Spleen (tissue), 11 donors: ENCODE results near the gene FGGY. TPM values are rescaled to one million over a fixed set of nuclear protein-coding genes. Genes with fewer than 3 reads are reported as not detected.
A peak's percentile ranks its signal among the peaks of the same experiment; 100 is the strongest.

Experiments
- DNase-seq: peaks from one replicate; pipeline ENCODE4 v3.0.0-alpha.2; 2020
- H3K27ac ChIP-seq, 8 donors: fragments of 200-600 bp; sonication (generic) in 7 of 8; 1 replicate in 4 of 8; 2 replicates in 4 of 8; pipeline versions ENCODE4 v1.5.0 to v1.8.0; 2016 to 2021; ENCODE audit warnings: inconsistent platforms in 4 of 8, mild to moderate bottlenecking in 4 of 8, moderate library complexity in 1 of 8
- H3K27me3 ChIP-seq, 7 donors: fragments of 200-600 bp; sonication (generic) in 6 of 7; replicated peaks in 1 of 7; 1 replicate in 4 of 7; 2 replicates in 3 of 7; pipeline versions ENCODE4 v1.5.0 to v1.8.0; 2016 to 2021; ENCODE audit warnings: inconsistent platforms in 3 of 7, mild to moderate bottlenecking in 1 of 7
- H3K36me3 ChIP-seq, 6 donors: fragments of 200-600 bp; sonication (generic) in 5 of 6; 1 replicate in 4 of 6; 2 replicates in 2 of 6; pipeline versions ENCODE4 v1.5.0 to v1.8.0; 2016 to 2021; ENCODE audit warnings: inconsistent platforms in 2 of 6
- H3K4me1 ChIP-seq, 6 donors: fragments of 200-600 bp; sonication (generic) in 5 of 6; 1 replicate in 3 of 6; 2 replicates in 3 of 6; pipeline versions ENCODE4 v1.5.0 to v1.8.0; 2016 to 2021; ENCODE audit warnings: inconsistent platforms in 3 of 6
- H3K4me3 ChIP-seq, 8 donors: fragments of 200-600 bp; sonication (generic) in 7 of 8; 1 replicate in 4 of 8; 2 replicates in 4 of 8; pipeline versions ENCODE4 v1.5.0 to v1.8.0; 2016 to 2021; ENCODE audit warnings: inconsistent platforms in 4 of 8, mild to moderate bottlenecking in 4 of 8, moderate library complexity in 2 of 8
- H3K9me3 ChIP-seq, 8 donors: fragments of 200-600 bp; sonication (generic) in 7 of 8; 1 replicate in 4 of 8; 2 replicates in 4 of 8; pipeline versions ENCODE4 v1.5.0 to v1.8.0; 2016 to 2021; ENCODE audit warnings: inconsistent platforms in 4 of 8
- CTCF ChIP-seq, 11 experiments: fragments of 200-600 bp in 7 of 11; fragments of 450-650 bp in 4 of 11; sonication (generic) in 4 of 11; IDR thresholded peaks in 8 of 11; conservative IDR thresholded peaks in 3 of 11; 1 replicate in 7 of 11; 2 replicates in 4 of 11; pipeline versions ENCODE4 v1.4.0 to v1.8.0; 2016 to 2021; ENCODE audit warnings: antibody characterized with exemption in 11 of 11, inconsistent platforms in 4 of 11, mild to moderate bottlenecking in 1 of 11
- POLR2A ChIP-seq, 3 donors: fragments of 450-650 bp; IDR thresholded peaks; one replicate each; pipeline ENCODE4 v1.5.1; 2017; ENCODE audit warnings: antibody characterized with exemption in 3 of 3, mild to moderate bottlenecking in 1 of 3
- POLR2AphosphoS5 ChIP-seq, 3 donors: sonication (generic); formaldehyde crosslinking; IDR thresholded peaks; one replicate each; pipeline ENCODE4 v1.5.1; 2017; ENCODE audit warnings: antibody characterized with exemption in 3 of 3
- WGBS, 5 donors: extraction: QIAGEN DNeasy Blood & Tissue Kit in 3 of 5; methylation state at CpG; one replicate each; pipeline versions ENCODE4 v1.1.5 to v1.1.7; 2013 to 2018; 5-methylcytosine and 5-hydroxymethylcytosine counted together
- intact Hi-C: fragments of 100-400 bp; cut with DNase I; formaldehyde crosslinking; loops from one replicate; pipeline ENCODE4 v1.15.0; 2023; ENCODE audit warnings: low total_unique reads
- polyA plus RNA-seq, 3 donors: library from polyadenylated mRNA; stranded (reverse); fragments of 200-250 nt; gene quantifications; one replicate each; pipeline ENCODE4 v1.2.1, GENCODE V29; 2013
- total RNA-seq, 7 donors: library from RNA; depleted of rRNA in 3 of 7; stranded (reverse); fragments of >200 nt in 3 of 7; fragmentation: NEBNext Ultra II Directional in 4 of 7; extraction: Animal tissue kit (Norgen Biotek cat#: 25700) in 4 of 7; gene quantifications; one replicate each; pipeline versions ENCODE4 v1.1.0 to v1.2.1, GENCODE V29; 2016 to 2021
- donor health status: healthy with polysubstance abuse.
- donor health status: DM: no; HTN: no; CAD: no; lungs with moderate emphysema.
- donor health status: DM: no; HTN: no; CAD: no.
- donor health status: Bipolar disorder and iron deficiency.
- donor health status: healthy.
- donor health status: DM: no; HTN: no; CAD: no.
- donor health status: DM: yes; HTN: yes; CAD: no.

Gene FGGY
- total and polyA plus RNA-seq, 10 donors = 1.7 to 27.8 (median 13.2) TPM

GRCh38 chr1:59520827-59521418 is 224.0 kb downstream of the FGGY start:
- H3K36me3 ChIP-seq = no peaks in the 10 kb centered on the region
- no peaks in the 10 kb centered on the region for H3K9me3 ChIP-seq
- peak overlapping the region in 5 of 8 donors; percentile 19 to 59 (median 56) for H3K27ac ChIP-seq
- 63 to 77% (median 71%) methylated on average over 12 of the region's 12 CpGs for WGBS, 5 donors
- no peak overlapping the region for H3K4me3 ChIP-seq
- H3K4me1 ChIP-seq = peaks cover 0 to 12% (median 0%) of the 10 kb centered on the region in 6 donors
- TF ChIP-seq CTCF (IDR thresholded peaks at IDR 0.05 in 8 of 11, conservative IDR thresholded peaks at IDR 0.05 in 3 of 11) = no peak
- TF ChIP-seq POLR2A (IDR thresholded peaks at IDR 0.05) = no peak
- peak in 2 of 3 donors; percentile 32 to 34 for TF ChIP-seq POLR2AphosphoS5 (IDR thresholded peaks at IDR 0.05)
- H3K27me3 ChIP-seq = no peaks in the 10 kb centered on the region
- DNase-seq = no peak
- intact Hi-C loops = no loop called here

- Histone ChIP-seq H3K36me3 (no peaks in the 10 kb centered on the region), H3K9me3 (no peaks in the 10 kb centered on the region), H3K27ac (peak overlapping the region in 5 of 8 donors; percentile 19 to 59 (median 56)), H3K27me3 (no peaks in the 10 kb centered on the region), H3K4me1 (peaks cover 0 to 12% (median 0%) of the 10 kb centered on the region in 6 donors), H3K4me3 (no peak overlapping the region)
- WGBS, 5 donors = 80 to 87% (median 83%) methylated on average over 2 of the region's 2 CpGs
- DNase-seq = no peak
- intact Hi-C loops = no loop called here
- TF ChIP-seq POLR2AphosphoS5 (IDR thresholded peaks at IDR 0.05) (no peak), CTCF (IDR thresholded peaks at IDR 0.05 in 8 of 11, conservative IDR thresholded peaks at IDR 0.05 in 3 of 11) (no peak), POLR2A (IDR thresholded peaks at IDR 0.05) (no peak)
These were observed 224.6 kb downstream of the FGGY start for GRCh38 chr1:59521456-59521855.

GRCh38 chr1:59522925-59523505 is 226.1 kb downstream of the FGGY start:
- Histone ChIP-seq H3K4me3 (no peak overlapping the region), H3K27ac (no peak overlapping the region), H3K36me3 (no peaks in the 10 kb centered on the region), H3K4me1 (peaks cover 0 to 12% (median 0%) of the 10 kb centered on the region in 6 donors), H3K27me3 (no peaks in the 10 kb centered on the region), H3K9me3 (no peaks in the 10 kb centered on the region)
- DNase-seq = no peak
- TF ChIP-seq POLR2A (IDR thresholded peaks at IDR 0.05) (no peak), CTCF (IDR thresholded peaks at IDR 0.05 in 8 of 11, conservative IDR thresholded peaks at IDR 0.05 in 3 of 11) (no peak), POLR2AphosphoS5 (IDR thresholded peaks at IDR 0.05) (no peak)
- intact Hi-C loops = no loop called here
- WGBS, 5 donors = 93 to 97% (median 94%) methylated on average over 4 of the region's 4 CpGs

GRCh38 chr1:59523745-59524450 is 227.0 kb downstream of the FGGY start:
- no peaks in the 10 kb centered on the region for H3K36me3 ChIP-seq
- H3K4me1 ChIP-seq = peaks cover 0 to 12% (median 0%) of the 10 kb centered on the region in 6 donors
- DNase-seq = no peak
- H3K27ac ChIP-seq = no peak overlapping the region
- 95 to 98% (median 97%) methylated on average over 10 to 12 of the region's 12 CpGs for WGBS, 5 donors
- H3K4me3 ChIP-seq = no peak overlapping the region
- H3K27me3 ChIP-seq = no peaks in the 10 kb centered on the region
- TF ChIP-seq POLR2AphosphoS5 (IDR thresholded peaks at IDR 0.05) (no peak), CTCF (IDR thresholded peaks at IDR 0.05 in 8 of 11, conservative IDR thresholded peaks at IDR 0.05 in 3 of 11) (no peak), POLR2A (IDR thresholded peaks at IDR 0.05) (no peak)
- no peaks in the 10 kb centered on the region for H3K9me3 ChIP-seq
- intact Hi-C loops = no loop called here
